ENCODE measurements around the gene TBC1D22A. TPM values are rescaled to one million over a fixed set of nuclear protein-coding genes. Genes with fewer than 3 reads are reported as not detected.
"Not testable (repeated sequence)": the region's sequence is repeated elsewhere in the genome, so short reads cannot be mapped to it uniquely, and the experiment has no call there.

TBC1D22A gene
- total RNA-seq, 4 donors from 2014 or later = 31.2 to 111 (median 41.8) TPM

- in situ Hi-C loops (cut with MboI; ENCODE audit: low pct_ligation_motif_present in 1 of 4, low pct_unique_long_range_greater_than_20kb in 1 of 4, low sequenced_read_pairs in 3 of 4) (no loop called here), intact Hi-C loops (cut with DNase I; ENCODE audit: low total_unique reads) (no loop called here)
- no peak for TF ChIP-seq POLR2A (IDR thresholded peaks at IDR 0.05)
- Histone ChIP-seq H3K27ac (no peak overlapping the region), H3K27me3 (no peaks in the 10 kb centered on the region), H3K9me3 (no peaks in the 10 kb centered on the region), H3K36me3 (no peaks in the 10 kb centered on the region), H3K4me3 (no peak overlapping the region), H3K4me1 (peaks cover 0 to 3% (median 0%) of the 10 kb centered on the region in 4 donors)
- no peak for DNase-seq
- 76 to 83% methylated on average over 4 to 8 of the region's 8 CpGs for WGBS, 2 donors (ENCODE audit: low coverage in 1 of 2)
These were observed 372.9 kb downstream of the TBC1D22A start for GRCh38 chr22:47135338-47135737.

- 89 to 93% methylated on average over 5 to 12 of the region's 12 CpGs for WGBS, 2 donors (ENCODE audit: low coverage in 1 of 2)
- intact Hi-C loops (cut with DNase I; ENCODE audit: low total_unique reads) = no loop called here
- Histone ChIP-seq H3K9me3 (no peaks in the 10 kb centered on the region), H3K27me3 (no peaks in the 10 kb centered on the region), H3K4me3 (no peak overlapping the region), H3K27ac (no peak overlapping the region), H3K4me1 (no peaks in the 10 kb centered on the region), H3K36me3 (no peaks in the 10 kb centered on the region)
- in situ Hi-C loops (cut with MboI; ENCODE audit: low pct_ligation_motif_present in 1 of 4, low pct_unique_long_range_greater_than_20kb in 1 of 4, low sequenced_read_pairs in 3 of 4) = no loop called here
- no peak for DNase-seq
- TF ChIP-seq POLR2A (IDR thresholded peaks at IDR 0.05) (no peak), EP300 (IDR thresholded peaks at IDR 0.05; ENCODE audit: low read depth) (no peak), POLR2AphosphoS5 (IDR thresholded peaks at IDR 0.05) (no peak)
These were observed 373.6 kb downstream of the TBC1D22A start for GRCh38 chr22:47136050-47136449.

- H3K4me1 ChIP-seq = no peaks in the 10 kb centered on the region
- no peak for DNase-seq
- no peak overlapping the region for H3K4me3 ChIP-seq
- H3K27me3 ChIP-seq = no peaks in the 10 kb centered on the region
- WGBS, 2 donors (ENCODE audit: low coverage in 1 of 2) = 88% methylated on average over 16 of the region's 16 CpGs; no CpG with 5 or more reads in 1 of the 2 donors
- no peak overlapping the region for H3K27ac ChIP-seq
- H3K36me3 ChIP-seq = no peaks in the 10 kb centered on the region
- no peak for TF ChIP-seq EP300 (IDR thresholded peaks at IDR 0.05; ENCODE audit: low read depth)
- no peak for TF ChIP-seq POLR2AphosphoS5 (IDR thresholded peaks at IDR 0.05)
- TF ChIP-seq POLR2A (IDR thresholded peaks at IDR 0.05) = no peak
- TF ChIP-seq CTCF (IDR thresholded peaks at IDR 0.05) = no peak
- H3K9me3 ChIP-seq = no peaks in the 10 kb centered on the region
- intact Hi-C loops (cut with DNase I; ENCODE audit: low total_unique reads) (no loop called here), in situ Hi-C loops (cut with MboI; ENCODE audit: low pct_ligation_motif_present in 1 of 4, low pct_unique_long_range_greater_than_20kb in 1 of 4, low sequenced_read_pairs in 3 of 4) (no loop called here)
These were observed 374.2 kb downstream of the TBC1D22A start for GRCh38 chr22:47136671-47137070.

- TF ChIP-seq POLR2A (IDR thresholded peaks at IDR 0.05) (no peak), CTCF (IDR thresholded peaks at IDR 0.05) (no peak), POLR2AphosphoS5 (IDR thresholded peaks at IDR 0.05) (no peak), EP300 (IDR thresholded peaks at IDR 0.05; ENCODE audit: low read depth) (no peak)
- Histone ChIP-seq H3K4me3 (no peak overlapping the region), H3K36me3 (no peaks in the 10 kb centered on the region), H3K4me1 (peaks cover 0 to under 1% (median 0%) of the 10 kb centered on the region in 4 donors), H3K27me3 (no peaks in the 10 kb centered on the region), H3K9me3 (no peaks in the 10 kb centered on the region), H3K27ac (no peak overlapping the region)
- intact Hi-C loops (cut with DNase I; ENCODE audit: low total_unique reads) = no loop called here
- WGBS, 2 donors (ENCODE audit: low coverage in 1 of 2) = 93% methylated on average over 29 of the region's 30 CpGs; no CpG with 5 or more reads in 1 of the 2 donors
- in situ Hi-C loops (cut with MboI; ENCODE audit: low pct_ligation_motif_present in 1 of 4, low pct_unique_long_range_greater_than_20kb in 1 of 4, low sequenced_read_pairs in 3 of 4) = no loop called here
- no peak for DNase-seq
These were observed 376.8 kb downstream of the TBC1D22A start for GRCh38 chr22:47139013-47139789.

GRCh38 chr22:47139790-47140119 lies 377.3 kb downstream of the TBC1D22A start:
- DNase-seq = no peak
- 94 to 98% methylated on average over 3 to 6 of the region's 6 CpGs for WGBS, 2 donors (ENCODE audit: low coverage in 1 of 2)
- in situ Hi-C loops (cut with MboI; ENCODE audit: low pct_ligation_motif_present in 1 of 4, low pct_unique_long_range_greater_than_20kb in 1 of 4, low sequenced_read_pairs in 3 of 4) = no loop called here

GRCh38 chr22:47140975-47141374 lies 378.5 kb downstream of the TBC1D22A start:
- DNase-seq; H3K27me3 ChIP-seq; H3K27ac ChIP-seq; H3K9me3 ChIP-seq; H3K4me3 ChIP-seq; intact Hi-C loops (cut with DNase I; ENCODE audit: low total_unique reads); H3K4me1 ChIP-seq; H3K36me3 ChIP-seq; in situ Hi-C loops (cut with MboI; ENCODE audit: low pct_ligation_motif_present in 1 of 4, low pct_unique_long_range_greater_than_20kb in 1 of 4, low sequenced_read_pairs in 3 of 4): not testable (repeated sequence)
- 93 to 98% methylated on average over 6 to 8 of the region's 8 CpGs for WGBS, 2 donors (ENCODE audit: low coverage in 1 of 2)

More at GRCh38 chr22:47139790-47140119, 377.3 kb downstream of the TBC1D22A start:
- no peak overlapping the region for H3K4me3 ChIP-seq
- no peaks in the 10 kb centered on the region for H3K9me3 ChIP-seq
- H3K36me3 ChIP-seq = no peaks in the 10 kb centered on the region
- intact Hi-C loops (cut with DNase I; ENCODE audit: low total_unique reads) = no loop called here
- TF ChIP-seq EP300 (IDR thresholded peaks at IDR 0.05; ENCODE audit: low read depth) (no peak), POLR2A (IDR thresholded peaks at IDR 0.05) (no peak), POLR2AphosphoS5 (IDR thresholded peaks at IDR 0.05) (no peak), CTCF (IDR thresholded peaks at IDR 0.05) (no peak)
- H3K4me1 ChIP-seq = peaks cover 0 to 3% (median 0%) of the 10 kb centered on the region in 4 donors
- H3K27me3 ChIP-seq = no peaks in the 10 kb centered on the region
- H3K27ac ChIP-seq = no peak overlapping the region

All from transverse colon (tissue), 4 donors.